Gastroesophageal sphincter (tissue), 4 donors: Measurements from ENCODE around the gene DCP2. TPM values are rescaled to one million over a fixed set of nuclear protein-coding genes. Genes with fewer than 3 reads are reported as not detected.

Experiments
- ATAC-seq: fragments of 150-250 bp; one replicate; pipeline ENCODE4 v1.9.1; 2016; ENCODE audit warnings: mild to moderate bottlenecking, moderate library complexity
- H3K27ac ChIP-seq, 4 donors: fragments of 200-600 bp; sonication (generic) in 3 of 4; 1 replicate in 3 of 4; 2 replicates in 1 of 4; pipeline ENCODE4 v1.5.1; 2016 to 2019
- H3K27me3 ChIP-seq: fragments of 200-600 bp; sonication (generic); one replicate; pipeline ENCODE4 v1.5.1; 2019
- H3K36me3 ChIP-seq, 2 donors: fragments of 200-600 bp; sonication (generic); one replicate each; pipeline ENCODE4 v1.5.1; 2019; ENCODE audit warnings: control low read depth in 1 of 2
- H3K4me1 ChIP-seq, 3 donors: fragments of 200-600 bp; sonication (generic); 1 replicate in 2 of 3; 2 replicates in 1 of 3; pipeline ENCODE4 v1.5.1; 2016 to 2019; ENCODE audit warnings: control low read depth in 2 of 3
- H3K4me3 ChIP-seq, 2 donors: fragments of 200-600 bp; sonication (generic); one replicate each; pipeline ENCODE4 v1.5.1; 2019; ENCODE audit warnings: mild to moderate bottlenecking in 1 of 2, moderate library complexity in 1 of 2
- H3K9me3 ChIP-seq, 3 donors: fragments of 200-600 bp; sonication (generic); one replicate each; pipeline ENCODE4 v1.5.1; 2017 to 2019; ENCODE audit warnings: control low read depth in 2 of 3
- EP300 ChIP-seq: sonication (generic); formaldehyde crosslinking; IDR thresholded peaks from one replicate; pipeline ENCODE4 v1.6.1; 2017; ENCODE audit warnings: antibody characterized with exemption, mild to moderate bottlenecking
- POLR2A ChIP-seq, 2 donors: fragments of 450-650 bp; IDR thresholded peaks; one replicate each; pipeline ENCODE4 v1.6.1; 2017; ENCODE audit warnings: antibody characterized with exemption in 2 of 2, mild to moderate bottlenecking in 2 of 2, moderate library complexity in 1 of 2
- POLR2AphosphoS5 ChIP-seq: sonication (generic); formaldehyde crosslinking; IDR thresholded peaks from one replicate; pipeline ENCODE4 v1.6.1; 2017; ENCODE audit warnings: antibody characterized with exemption
- WGBS, 2 donors: methylation state at CpG; one replicate each; pipeline ENCODE4 v1.1.5; 2018; ENCODE audit warnings: low coverage in 1 of 2; 5-methylcytosine and 5-hydroxymethylcytosine counted together
- total RNA-seq, 4 donors: library from RNA; depleted of rRNA; stranded (reverse); fragments of >200 nt; gene quantifications; one replicate each; pipeline ENCODE4 v1.1.0, GENCODE V29; 2016
- TF ChIP-seq, protein P1 (sequence below), 4 experiments: fragments of 200-600 bp in 2 of 4; fragments of 450-650 bp in 2 of 4; sonication (generic) in 1 of 4; IDR thresholded peaks; one replicate each; pipeline ENCODE4 v1.5.1; 2017 to 2019; ENCODE audit warnings: antibody characterized with exemption in 4 of 4, mild to moderate bottlenecking in 2 of 4, moderate library complexity in 2 of 4

The DCP2 gene
- total RNA-seq, 4 donors from 2014 or later = 13.2 to 37.6 (median 24.9) TPM

GRCh38 chr5:112940670-112941069 lies 35.9 kb upstream of the DCP2 start:
- Histone ChIP-seq H3K36me3 (no peaks in the 10 kb centered on the region), H3K27me3 (no peaks in the 10 kb centered on the region), H3K4me3 (no peak overlapping the region), H3K9me3 (no peaks in the 10 kb centered on the region), H3K27ac (no peak overlapping the region), H3K4me1 (no peaks in the 10 kb centered on the region)
- WGBS, 2 donors = 70 to 72% methylated on average over 2 of the region's 2 CpGs
- no peak for ATAC-seq
- TF ChIP-seq POLR2A (IDR thresholded peaks at IDR 0.05) = no peak
- no peak for TF ChIP-seq POLR2AphosphoS5
- TF ChIP-seq EP300 = no peak
- TF ChIP-seq, protein P1, sequence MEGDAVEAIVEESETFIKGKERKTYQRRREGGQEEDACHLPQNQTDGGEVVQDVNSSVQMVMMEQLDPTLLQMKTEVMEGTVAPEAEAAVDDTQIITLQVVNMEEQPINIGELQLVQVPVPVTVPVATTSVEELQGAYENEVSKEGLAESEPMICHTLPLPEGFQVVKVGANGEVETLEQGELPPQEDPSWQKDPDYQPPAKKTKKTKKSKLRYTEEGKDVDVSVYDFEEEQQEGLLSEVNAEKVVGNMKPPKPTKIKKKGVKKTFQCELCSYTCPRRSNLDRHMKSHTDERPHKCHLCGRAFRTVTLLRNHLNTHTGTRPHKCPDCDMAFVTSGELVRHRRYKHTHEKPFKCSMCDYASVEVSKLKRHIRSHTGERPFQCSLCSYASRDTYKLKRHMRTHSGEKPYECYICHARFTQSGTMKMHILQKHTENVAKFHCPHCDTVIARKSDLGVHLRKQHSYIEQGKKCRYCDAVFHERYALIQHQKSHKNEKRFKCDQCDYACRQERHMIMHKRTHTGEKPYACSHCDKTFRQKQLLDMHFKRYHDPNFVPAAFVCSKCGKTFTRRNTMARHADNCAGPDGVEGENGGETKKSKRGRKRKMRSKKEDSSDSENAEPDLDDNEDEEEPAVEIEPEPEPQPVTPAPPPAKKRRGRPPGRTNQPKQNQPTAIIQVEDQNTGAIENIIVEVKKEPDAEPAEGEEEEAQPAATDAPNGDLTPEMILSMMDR (IDR thresholded peaks at IDR 0.05) = no peak

DNA sequence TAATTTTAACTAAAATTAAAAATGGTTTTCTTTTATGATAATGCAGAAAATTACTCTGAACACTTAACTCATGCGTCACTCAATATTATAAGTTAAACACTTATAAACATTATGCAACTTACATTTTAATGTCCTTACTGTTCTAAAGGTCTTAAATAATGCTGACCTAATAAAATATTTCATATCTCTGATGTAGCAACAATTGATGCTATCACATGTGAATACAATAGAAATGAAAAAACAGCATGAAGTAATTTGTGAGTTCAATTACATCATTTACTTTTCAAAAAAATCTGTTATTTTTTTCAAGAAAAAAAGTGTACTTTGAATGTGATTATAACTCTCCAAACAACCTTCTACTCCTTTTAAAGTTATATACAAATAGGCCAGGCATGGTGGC lies 28.1 kb upstream of the DCP2 start:
- Histone ChIP-seq H3K27ac (no peak overlapping the region), H3K36me3 (no peaks in the 10 kb centered on the region), H3K4me3 (no peak overlapping the region), H3K4me1 (no peaks in the 10 kb centered on the region), H3K9me3 (no peaks in the 10 kb centered on the region), H3K27me3 (no peaks in the 10 kb centered on the region)
- 73 to 85% methylated on average over 1 of the region's 1 CpG for WGBS, 2 donors
- no peak for ATAC-seq
- TF ChIP-seq EP300 = no peak
- no peak for TF ChIP-seq POLR2AphosphoS5
- TF ChIP-seq, protein P1 (IDR thresholded peaks at IDR 0.05) = no peak
- TF ChIP-seq POLR2A (IDR thresholded peaks at IDR 0.05) = no peak

DNA sequence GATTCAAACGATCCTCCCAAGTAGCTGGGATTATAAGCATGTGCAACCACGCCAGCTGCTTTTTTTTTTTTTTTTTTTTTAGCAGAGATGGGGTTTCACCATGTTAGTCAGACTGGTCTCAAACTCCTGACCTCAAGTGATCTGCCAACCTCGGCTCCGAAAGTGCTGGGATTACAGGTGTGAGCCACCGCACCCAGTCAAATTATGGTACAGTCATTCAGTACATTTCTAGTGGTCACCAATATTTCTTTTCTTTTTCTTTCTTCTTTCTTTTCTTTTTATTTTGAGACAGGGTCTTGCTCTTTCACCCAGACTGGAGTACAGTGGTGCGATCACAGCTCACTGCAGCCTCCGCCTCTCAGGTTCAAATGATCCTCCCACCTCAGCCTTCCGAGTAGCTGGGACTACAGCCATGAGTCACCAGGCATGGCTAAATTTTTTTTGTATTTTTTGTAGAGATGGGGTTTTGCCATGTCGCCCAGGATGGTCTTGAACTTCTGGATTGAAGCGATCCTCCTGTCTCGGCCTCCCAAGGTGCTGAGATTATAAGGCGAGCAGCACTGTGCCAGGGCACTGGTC lies 25.4 kb upstream of the DCP2 start:
- no peak for TF ChIP-seq POLR2A (IDR thresholded peaks at IDR 0.05)
- Histone ChIP-seq H3K36me3 (no peaks in the 10 kb centered on the region), H3K4me3 (no peak overlapping the region), H3K27me3 (no peaks in the 10 kb centered on the region), H3K27ac (no peak overlapping the region), H3K9me3 (no peaks in the 10 kb centered on the region), H3K4me1 (no peaks in the 10 kb centered on the region)
- WGBS, 2 donors = 95 to 100% methylated on average over 4 to 9 of the region's 12 CpGs
- ATAC-seq = no peak

DNA sequence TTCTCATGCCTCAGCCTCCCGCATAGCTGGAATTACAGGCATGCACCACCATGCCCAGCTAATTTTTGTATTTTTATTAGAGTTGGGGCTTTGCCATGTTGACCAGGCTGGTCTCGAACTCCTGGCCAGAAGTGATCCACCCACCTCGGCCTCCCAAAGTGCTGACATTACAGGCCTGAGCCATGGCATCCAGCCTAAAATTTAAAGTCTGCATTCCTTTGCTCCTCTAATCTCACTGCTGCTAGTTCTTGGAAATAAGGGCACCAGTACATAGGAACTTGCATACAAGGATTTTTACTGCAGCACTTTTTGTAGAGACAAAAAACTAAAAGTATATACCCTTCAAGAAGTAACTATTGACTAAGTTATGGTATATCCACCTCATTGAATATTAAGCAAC lies 20.0 kb upstream of the DCP2 start:
- Histone ChIP-seq H3K4me3 (no peak overlapping the region), H3K27ac (no peak overlapping the region), H3K4me1 (peaks cover 7 to 32% (median 10%) of the 10 kb centered on the region in 3 donors), H3K9me3 (no peaks in the 10 kb centered on the region), H3K27me3 (no peaks in the 10 kb centered on the region), H3K36me3 (no peaks in the 10 kb centered on the region)
- no peak for ATAC-seq
- TF ChIP-seq POLR2A (IDR thresholded peaks at IDR 0.05) = no peak
- TF ChIP-seq, protein P1 (IDR thresholded peaks at IDR 0.05) = no peak
- TF ChIP-seq EP300 = no peak
- no peak for TF ChIP-seq POLR2AphosphoS5
- WGBS, 2 donors = 55 to 100% methylated on average over 1 to 3 of the region's 3 CpGs

DNA sequence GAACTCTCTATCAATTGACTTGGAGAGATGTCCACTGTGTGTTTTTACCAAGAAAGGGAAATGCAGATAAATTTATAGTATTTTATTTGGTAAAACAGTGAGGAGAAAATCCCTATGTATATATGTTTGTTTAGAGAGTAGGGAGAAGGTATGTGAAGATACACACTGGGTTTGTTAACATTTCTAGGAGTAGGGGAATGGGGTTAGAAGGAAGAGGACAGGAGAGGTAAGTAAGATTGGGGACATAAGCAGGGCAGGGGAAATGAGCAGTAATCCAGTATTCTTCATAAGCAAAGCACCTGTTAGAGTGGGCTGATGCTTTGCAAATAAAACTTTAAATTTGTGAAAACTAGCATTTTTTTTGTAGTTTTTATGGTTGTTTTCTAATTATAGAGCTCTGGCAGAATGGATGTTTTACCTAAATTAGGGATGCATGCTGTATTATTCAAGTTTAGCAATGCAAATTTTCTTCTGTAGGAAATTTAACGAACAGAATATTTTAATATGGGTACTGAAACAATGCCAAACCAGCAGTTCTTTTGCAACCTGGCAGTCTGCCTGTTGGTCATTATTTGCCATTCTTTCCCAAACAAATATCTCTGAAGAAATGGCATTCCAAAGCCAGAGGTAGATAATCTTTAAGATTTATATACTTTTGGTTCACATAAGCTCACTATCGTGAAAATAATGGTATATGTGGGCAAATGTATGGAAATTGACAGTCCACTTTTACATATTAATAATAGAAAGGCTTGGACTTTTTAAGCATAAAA lies 19.4 kb upstream of the DCP2 start:
- H3K27me3 ChIP-seq = no peaks in the 10 kb centered on the region
- H3K4me3 ChIP-seq = no peak overlapping the region
- H3K36me3 ChIP-seq = no peaks in the 10 kb centered on the region
- TF ChIP-seq POLR2A (IDR thresholded peaks at IDR 0.05) (no peak), EP300 (no peak), POLR2AphosphoS5 (no peak)
- TF ChIP-seq, protein P1 (IDR thresholded peaks at IDR 0.05) = no peak
- WGBS, 2 donors = 25 to 46% methylated on average over 2 of the region's 2 CpGs
- no peaks in the 10 kb centered on the region for H3K9me3 ChIP-seq
- ATAC-seq = no peak
- no peak overlapping the region for H3K27ac ChIP-seq
- H3K4me1 ChIP-seq = peaks cover 7 to 32% (median 10%) of the 10 kb centered on the region in 3 donors
